NCI-H524 treated with DMSO at 0.1 percent for 48 hours (cell line): ENCODE data around the gene DNAAF5.
"Not testable (repeated sequence)": the region's sequence is repeated elsewhere in the genome, so short reads cannot be mapped to it uniquely, and the experiment has no call there.

ENCODE experiments used
- DNase-seq: peaks from one replicate; lab custom pipeline; 2025; lab: John Stamatoyannopoulos, UW

DNAAF5 gene

DNA sequence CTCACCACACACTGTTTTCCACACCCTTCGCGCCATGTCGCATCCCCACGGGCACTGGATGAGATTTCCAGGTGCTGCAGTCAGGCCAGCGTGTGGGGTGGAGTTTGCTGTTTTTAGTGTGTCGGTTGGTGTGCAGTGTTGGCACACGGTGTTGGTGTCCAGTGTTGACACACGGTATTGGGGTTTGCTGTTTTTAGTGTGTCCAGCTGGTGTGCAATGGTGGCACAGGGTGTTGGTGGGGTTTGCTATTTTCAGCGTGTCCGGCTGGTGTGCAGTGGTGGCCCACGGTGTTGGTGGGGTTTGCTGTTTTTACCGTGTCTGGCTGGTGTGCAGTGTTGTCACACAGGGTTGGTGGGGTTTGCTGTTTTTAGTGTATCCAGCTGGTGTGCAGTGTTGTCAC lies 20.7 kb downstream of the DNAAF5 start:
- DNase-seq = no peak

DNA sequence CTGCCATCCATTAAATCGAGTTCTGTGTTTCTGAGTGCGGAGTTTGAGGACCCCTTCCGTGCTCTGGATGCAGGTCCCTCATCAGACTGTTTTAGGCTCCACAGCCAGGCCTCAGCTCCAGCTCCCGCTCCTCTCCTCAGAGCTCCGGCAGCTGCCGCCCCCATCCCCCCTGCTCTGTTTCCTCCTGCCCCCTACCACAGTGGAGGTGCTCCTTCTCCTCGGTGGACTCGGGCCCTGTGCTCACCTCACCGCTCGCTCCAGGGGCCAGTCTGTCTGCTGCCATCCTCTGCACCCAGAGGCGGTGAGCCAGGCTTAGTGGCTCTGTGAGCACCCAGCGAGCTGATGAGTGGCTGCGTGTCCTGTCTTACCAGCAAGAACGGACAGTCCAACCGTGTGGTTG lies 21.9 kb downstream of the DNAAF5 start:
- DNase-seq = no peak

- DNase-seq = peak; percentile 37
Measured at GRCh38 chr7:749140-749551, 22.6 kb downstream of the DNAAF5 start.

DNA sequence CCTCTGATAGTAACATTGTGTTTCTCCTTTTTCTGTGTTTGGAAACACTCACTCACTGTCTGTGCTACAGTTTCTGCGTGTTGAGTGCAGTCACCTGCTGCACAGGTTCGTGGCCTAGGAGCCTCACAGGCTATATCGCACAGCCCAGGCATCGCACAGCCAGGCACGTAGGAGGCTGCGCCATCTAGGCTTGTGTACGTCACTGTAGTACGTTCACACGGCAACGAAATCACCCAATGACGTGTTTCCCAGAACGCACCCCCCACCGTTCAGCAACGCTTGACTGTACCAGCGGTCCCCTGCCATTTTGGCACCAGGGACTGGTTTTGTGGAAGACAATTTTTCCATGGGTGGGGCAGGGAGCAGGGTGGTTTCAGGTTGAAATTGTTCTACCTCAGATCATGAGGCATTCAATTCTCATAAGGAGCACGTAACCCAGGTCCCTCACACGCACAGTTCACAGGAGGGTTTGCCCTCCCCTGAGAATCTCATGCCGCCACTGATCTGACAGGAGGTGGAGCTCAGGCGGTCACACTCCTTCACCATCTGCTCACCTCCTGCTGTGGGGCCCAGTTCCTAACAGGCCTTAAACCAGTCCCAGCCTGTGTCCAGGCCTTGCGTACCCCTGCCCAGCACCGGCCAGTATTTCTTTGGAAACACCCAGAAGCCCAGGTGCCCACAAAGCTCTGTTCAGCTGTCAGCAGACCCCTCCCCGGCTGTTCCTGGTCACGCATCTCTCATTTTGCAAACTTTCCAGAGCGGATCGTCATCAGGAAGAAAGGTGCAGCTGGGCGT lies 23.8 kb downstream of the DNAAF5 start:
- peak; percentile 11 for DNase-seq

GRCh38 chr7:751826-752225 lies 25.3 kb downstream of the DNAAF5 start:
- DNase-seq = no peak

GRCh38 chr7:752256-752655 lies 25.8 kb downstream of the DNAAF5 start:
- DNase-seq = not testable (repeated sequence)

DNA sequence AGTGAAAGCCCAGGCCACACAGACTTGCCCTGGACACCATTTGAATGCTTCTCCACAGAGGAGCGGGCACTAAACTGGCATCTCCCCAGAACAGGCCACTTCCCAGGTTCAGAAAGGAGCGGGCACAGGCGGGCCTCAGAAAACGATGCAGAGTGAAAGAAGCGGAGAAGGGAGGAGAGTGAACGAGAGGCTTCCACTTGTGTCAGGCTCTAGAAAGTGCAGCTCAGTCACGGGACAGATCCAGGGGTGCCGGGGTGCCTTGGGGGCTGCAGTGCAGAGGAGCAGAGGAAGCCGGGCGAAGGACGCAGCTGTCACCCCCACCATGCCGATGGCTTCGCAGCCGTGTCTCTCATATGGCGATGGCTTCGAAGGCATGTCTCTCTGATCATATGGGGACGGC lies 26.7 kb downstream of the DNAAF5 start:
- no peak for DNase-seq

DNA sequence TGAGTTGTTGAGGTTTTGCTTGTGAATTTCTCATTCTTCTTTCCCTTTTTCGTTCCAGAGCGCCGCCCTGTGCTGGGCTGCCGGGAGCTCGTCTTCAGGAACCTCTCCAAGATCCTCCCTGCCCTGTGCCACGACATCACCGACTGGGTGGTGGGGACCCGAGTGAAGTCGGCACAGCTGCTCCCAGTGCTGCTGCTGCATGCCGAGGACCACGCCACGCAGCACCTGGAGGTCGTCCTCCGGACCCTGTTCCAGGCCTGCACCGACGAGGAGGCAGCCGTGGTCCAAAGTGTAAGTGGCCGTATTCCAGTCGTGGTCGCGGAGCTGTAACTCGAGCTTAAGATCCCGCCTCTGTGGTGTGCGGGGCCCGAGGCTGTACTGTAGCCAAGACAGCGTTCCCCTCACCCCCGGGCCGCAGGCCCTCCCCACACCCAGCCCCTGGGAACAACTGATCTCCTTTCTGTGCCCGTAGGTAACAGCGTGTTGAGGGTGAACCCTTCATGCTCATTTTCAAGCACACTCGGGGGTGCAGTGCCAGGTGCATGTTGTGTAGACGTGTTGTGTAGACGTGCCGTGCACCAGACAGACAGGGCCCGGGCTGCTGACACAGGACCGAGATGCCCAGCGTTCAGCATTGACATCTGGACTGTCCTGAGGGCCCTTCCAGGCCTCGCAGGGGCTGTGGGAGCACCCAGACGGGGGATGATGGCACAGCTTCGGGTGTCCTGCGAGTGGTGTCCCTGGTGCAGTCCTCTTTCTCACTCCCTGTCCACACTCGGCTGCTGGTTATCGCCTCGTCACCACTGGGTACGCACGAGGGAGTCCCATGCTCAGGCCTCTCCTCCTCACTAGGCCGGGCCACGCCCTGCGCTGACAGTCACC lies 28.3 kb downstream of the DNAAF5 start:
- DNase-seq = no peak

DNA sequence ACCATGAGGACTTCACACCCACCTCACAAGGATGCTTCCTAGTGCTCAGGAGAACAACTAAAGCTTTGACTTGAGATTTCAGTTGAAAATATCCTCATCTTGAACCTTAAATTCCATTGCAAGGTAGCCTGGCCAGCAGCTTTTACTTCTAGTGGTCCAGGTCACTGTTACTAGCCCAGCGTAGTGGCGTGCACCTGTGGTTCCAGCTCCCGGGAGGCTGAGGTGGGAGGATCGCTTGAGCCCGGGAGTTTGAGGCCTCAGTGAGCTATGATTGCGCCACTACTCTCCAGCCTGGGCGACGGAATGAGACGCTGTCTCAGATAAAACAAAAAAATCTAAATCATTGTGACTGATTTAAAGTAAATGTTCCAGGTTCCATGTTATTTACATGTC lies 28.9 kb downstream of the DNAAF5 start:
- no peak for DNase-seq

DNA sequence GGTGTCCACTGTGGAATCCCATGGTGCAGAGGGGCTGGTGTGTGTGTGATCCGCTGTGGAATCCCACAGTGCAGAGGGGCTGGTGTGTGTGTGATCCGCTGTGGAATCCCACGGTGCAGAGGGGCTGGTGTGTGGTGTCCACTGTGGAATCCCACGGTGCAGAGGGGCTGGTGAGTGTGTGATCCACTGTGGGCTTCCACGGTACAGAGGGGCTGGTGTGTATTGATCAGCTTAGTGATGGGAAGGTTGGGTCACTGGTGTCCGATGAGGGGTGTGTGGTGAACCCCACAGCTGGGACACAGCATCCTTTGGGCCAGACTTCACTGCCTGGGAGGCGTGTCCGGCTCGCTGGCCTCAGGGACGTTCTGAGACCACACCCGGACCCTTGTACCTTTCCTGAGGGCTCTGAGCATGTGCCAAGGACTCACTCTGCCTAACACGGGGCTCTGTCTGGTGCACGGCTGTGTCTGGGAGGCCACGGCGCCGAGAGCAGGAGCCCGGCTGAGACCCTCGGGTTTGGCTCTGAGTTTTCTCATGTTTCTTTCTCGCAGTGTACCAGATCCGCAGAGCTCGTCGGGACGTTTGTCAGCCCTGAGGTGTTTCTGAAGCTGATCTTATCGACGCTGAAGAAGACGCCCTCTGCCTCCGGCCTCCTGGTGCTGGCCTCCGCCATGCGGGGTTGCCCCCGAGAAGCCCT lies 29.9 kb downstream of the DNAAF5 start:
- no peak for DNase-seq

- no peak for DNase-seq
Measured at GRCh38 chr7:756928-757560, 30.5 kb downstream of the DNAAF5 start.

DNA sequence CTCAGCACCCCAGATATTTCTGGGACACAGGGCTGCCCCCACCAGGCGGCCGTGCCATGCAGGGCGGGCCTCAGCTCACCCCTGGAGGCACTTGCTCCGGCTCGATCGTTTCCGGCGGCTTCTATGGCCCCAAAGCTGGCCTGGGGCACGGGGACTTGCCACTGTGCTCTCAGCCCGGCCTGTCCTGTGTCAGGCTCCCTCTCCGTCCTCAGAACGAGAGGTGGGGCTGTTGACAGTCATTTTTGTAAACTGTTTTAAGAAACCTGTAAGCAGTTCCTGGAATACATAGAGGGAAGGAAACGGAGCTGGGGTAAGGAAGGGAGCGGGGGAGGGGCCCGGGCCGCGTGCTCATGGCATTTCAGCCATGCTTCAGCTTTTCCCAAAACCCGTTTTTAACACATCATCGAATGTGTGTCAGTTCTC lies 31.3 kb downstream of the DNAAF5 start:
- DNase-seq = no peak

- DNase-seq = no peak
Measured at GRCh38 chr7:759569-759968, 33.1 kb downstream of the DNAAF5 start.

GRCh38 chr7:760006-760405 lies 33.5 kb downstream of the DNAAF5 start:
- DNase-seq = no peak

DNA sequence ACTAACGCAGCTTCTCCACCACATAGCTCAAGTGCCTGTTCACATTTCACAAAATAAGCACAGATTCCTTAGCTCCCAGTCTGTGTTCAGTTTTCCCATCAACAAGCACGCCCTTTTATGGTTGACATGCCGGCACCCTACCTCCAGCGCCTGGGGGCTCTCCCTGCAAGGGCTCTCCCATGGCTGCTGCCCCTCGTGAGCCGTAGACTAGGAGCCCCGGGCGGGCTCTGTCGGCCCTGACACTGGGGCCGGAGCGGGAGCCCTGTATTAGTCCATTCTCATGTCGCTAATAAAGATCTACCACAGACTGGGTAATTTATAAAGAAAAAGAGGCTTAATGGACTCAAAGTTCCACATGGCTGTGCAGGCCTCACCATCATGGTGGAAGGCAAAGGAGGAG lies 34.6 kb downstream of the DNAAF5 start:
- no peak for DNase-seq

GRCh38 chr7:761631-762030 lies 35.1 kb downstream of the DNAAF5 start:
- no peak for DNase-seq

GRCh38 chr7:762885-763284 lies 36.4 kb downstream of the DNAAF5 start:
- no peak for DNase-seq

DNA sequence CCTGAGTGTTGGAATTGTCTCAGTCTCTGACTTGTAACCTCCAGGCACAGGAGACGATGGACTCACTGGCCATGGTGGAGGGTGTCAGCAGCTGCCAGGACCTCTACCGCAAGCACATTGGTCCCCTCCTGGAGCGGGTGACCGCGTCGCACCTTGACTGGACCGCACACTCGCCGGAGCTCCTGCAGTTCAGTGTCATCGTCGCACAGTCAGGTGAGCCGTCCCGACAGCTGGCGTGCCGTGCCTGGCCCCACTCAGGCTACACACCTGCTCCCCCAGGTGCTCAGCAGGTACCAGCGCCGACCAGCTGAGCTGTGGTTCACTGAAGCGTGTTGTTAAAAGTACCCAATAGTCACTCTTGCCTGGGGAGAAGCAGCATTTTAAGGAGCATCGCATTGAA lies 37.3 kb downstream of the DNAAF5 start:
- no peak for DNase-seq

DNA sequence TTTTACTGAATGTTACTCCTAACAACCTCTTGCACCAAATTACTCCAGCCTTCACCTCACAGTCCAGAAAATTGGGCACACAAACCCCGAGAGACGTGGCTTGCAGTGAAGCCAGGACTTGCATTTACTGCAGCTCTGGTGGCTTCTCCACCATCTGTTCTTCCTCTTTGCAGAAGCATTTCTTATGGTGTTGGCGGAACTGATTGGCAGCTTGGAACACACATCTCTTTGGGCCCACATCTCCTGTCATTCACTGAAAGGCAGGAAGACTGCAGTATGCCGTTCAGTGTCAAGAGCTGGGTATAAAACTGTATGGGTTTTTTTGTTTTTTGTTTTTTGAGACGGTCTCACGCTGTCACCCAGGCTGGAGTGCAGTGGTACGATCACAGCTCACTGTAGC lies 38.9 kb downstream of the DNAAF5 start:
- no peak for DNase-seq

GRCh38 chr7:767580-767940 lies 41.1 kb downstream of the DNAAF5 start:
- no peak for DNase-seq

DNA sequence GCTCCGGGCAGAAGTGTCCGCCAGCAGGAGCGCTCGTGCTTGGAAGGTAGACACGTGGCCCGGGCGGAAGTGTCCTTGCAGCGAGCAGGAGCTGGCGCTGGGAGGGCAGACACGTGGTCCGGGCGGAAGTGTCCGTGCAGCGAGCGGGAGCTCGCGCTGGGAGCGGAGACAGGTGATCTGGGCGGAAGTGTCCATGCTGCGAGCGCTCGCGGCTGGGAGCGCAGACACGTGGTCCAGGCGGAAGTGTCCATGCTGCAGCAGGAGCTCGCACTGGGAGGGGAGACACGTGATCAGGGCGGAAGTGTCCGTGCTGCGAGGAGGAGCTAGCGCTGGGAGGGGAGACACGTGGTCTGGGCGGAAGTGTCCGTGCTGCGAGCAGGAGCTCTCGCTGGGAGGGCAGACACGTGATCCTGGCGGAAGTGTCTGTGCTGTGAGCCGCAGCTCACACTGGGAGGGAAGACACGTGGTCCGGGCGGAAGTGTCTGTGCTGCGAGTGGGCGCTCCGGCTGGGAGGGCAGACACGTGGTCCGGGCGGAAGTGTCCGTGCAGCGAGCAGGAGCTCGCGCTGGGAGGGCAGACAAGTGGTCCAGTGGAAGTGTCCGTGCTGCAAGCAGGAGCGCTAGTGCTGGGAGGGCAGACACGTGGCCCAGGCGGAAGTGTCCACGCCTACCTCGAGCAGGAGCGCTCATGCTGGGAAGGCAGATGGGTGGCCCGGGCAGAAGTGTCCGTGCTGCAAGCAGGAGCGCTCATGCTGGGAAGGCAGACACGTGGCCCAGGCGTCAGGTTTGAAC lies 41.6 kb downstream of the DNAAF5 start:
- DNase-seq = no peak
